ENCODE measurements around the gene P3H4.

P3H4 gene

DNA sequence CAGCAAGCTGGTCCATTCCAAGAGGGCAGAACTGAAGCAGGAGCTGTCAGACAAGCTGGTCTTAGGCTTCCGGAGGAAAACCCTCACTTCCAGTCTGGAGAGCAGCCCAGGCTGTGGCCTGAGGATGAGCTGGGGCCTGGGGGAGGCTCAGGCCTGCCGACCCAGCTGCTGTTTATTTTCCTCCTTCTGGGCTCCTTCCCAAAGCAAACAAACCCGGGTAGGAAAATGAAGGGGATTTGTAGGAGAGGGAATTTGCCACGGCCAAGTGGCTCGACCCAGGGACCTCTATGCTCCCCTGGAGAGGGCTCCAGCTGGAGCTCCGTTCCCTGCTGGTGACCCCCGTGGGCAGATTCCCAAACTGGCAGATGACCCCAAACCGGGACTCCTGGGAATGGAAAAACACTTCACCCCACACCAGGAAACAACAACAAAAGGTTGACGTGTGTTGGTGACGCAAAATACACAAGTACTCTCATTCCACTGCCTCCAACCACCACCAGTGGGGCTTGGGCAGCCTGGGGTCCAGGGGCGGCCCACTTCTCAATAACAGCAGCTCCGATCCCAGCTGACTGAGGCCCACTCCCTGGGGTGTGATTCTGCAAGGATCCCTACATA, 34.1 kb downstream of the P3H4 start:
- peak; percentile 56 for TF ChIP-seq POLR2AphosphoS5 (IDR thresholded peaks at IDR 0.05; ENCODE audit: low read depth, low read length)
- no peak for TF ChIP-seq TAF1 (IDR thresholded peaks at IDR 0.05; ENCODE audit: borderline replicate concordance, insufficient read depth, low read length)
- TF ChIP-seq SIN3A (IDR thresholded peaks at IDR 0.05; ENCODE audit: borderline replicate concordance, insufficient read depth, low read length): peak; percentile 85; the same call in 1 of the 2 replicates
- TF ChIP-seq, protein P1, sequence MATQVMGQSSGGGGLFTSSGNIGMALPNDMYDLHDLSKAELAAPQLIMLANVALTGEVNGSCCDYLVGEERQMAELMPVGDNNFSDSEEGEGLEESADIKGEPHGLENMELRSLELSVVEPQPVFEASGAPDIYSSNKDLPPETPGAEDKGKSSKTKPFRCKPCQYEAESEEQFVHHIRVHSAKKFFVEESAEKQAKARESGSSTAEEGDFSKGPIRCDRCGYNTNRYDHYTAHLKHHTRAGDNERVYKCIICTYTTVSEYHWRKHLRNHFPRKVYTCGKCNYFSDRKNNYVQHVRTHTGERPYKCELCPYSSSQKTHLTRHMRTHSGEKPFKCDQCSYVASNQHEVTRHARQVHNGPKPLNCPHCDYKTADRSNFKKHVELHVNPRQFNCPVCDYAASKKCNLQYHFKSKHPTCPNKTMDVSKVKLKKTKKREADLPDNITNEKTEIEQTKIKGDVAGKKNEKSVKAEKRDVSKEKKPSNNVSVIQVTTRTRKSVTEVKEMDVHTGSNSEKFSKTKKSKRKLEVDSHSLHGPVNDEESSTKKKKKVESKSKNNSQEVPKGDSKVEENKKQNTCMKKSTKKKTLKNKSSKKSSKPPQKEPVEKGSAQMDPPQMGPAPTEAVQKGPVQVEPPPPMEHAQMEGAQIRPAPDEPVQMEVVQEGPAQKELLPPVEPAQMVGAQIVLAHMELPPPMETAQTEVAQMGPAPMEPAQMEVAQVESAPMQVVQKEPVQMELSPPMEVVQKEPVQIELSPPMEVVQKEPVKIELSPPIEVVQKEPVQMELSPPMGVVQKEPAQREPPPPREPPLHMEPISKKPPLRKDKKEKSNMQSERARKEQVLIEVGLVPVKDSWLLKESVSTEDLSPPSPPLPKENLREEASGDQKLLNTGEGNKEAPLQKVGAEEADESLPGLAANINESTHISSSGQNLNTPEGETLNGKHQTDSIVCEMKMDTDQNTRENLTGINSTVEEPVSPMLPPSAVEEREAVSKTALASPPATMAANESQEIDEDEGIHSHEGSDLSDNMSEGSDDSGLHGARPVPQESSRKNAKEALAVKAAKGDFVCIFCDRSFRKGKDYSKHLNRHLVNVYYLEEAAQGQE (IDR thresholded peaks at IDR 0.05; ENCODE audit: insufficient read depth in 1 of 2, low read depth in 2 of 2, low read length in 2 of 2): peak in 1 of 2 experiments; percentile 80; a peak in 2 of 4 replicates
- TF ChIP-seq FOXP2 (optimal IDR thresholded peaks at IDR 0.05; ENCODE audit: borderline replicate concordance, extremely low read depth, extremely low read length, insufficient read depth): peak; percentile 94

DNA sequence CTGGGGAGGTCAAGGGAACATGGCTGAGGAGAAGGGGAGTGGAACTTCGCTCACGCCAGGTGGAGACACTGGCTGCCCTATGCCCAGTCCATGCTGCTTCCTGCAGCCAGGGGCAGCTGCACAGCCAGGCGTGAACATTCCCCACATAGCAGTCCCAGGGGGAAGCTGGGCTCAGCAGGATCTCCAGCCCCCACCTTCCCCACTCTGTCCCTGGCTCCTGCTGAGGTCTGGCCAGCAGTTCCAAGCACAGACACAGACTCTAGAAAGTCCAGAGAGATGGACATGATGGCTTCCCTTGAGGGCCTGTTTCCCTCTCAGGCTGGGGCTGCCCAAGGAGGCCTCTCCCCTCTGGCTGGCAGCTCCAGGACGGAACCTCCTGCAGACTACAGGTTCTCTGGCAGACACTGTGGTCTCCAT, 34.6 kb downstream of the P3H4 start:
- TF ChIP-seq SIN3A (IDR thresholded peaks at IDR 0.05; ENCODE audit: borderline replicate concordance, insufficient read depth, low read length) (no peak), FOXP2 (optimal IDR thresholded peaks at IDR 0.05; ENCODE audit: borderline replicate concordance, extremely low read depth, extremely low read length, insufficient read depth) (no peak), TAF1 (IDR thresholded peaks at IDR 0.05; ENCODE audit: borderline replicate concordance, insufficient read depth, low read length) (no peak), POLR2AphosphoS5 (IDR thresholded peaks at IDR 0.05; ENCODE audit: low read depth, low read length) (no peak)
- TF ChIP-seq, protein P1 (IDR thresholded peaks at IDR 0.05; ENCODE audit: insufficient read depth in 1 of 2, low read depth in 2 of 2, low read length in 2 of 2): no peak

DNA sequence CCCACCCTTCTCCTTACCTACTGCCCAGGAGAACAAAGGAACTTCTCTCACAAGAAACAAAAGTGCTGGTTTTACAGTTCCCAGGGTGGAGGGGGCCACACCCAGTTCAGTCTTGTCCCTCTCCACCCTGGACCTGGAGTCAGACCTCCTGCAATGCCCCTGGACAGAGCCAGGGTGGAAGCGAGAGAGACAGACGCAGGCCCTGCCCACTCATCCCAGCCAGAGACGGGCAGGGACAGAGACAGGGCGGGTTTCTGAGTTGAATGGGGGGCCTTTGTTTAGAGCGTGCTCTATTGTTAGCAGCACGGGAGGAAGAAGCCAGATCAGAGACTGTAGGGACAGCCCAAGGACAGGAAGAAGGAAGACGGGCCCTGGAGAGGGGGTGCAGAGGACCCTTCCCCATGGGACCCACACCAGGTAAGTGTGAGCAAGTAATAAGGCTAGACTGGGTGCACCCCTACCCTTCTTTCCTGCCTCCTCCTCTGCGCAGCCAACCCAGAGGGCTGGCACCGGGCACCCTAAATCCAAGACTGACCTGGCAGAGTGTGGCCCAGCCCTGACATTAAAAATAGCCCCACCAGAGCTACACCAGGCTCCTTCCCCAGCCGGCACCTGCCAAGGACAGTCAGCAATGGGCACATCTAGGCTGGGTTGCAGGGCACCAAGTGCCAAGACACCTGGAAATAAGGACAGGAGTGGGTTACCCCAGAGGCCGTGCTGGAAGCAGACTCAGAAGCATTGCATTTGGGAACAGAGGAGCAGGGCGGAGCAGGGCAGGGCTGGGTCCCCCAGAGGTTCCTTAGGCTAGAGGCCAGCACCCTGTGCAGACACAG, 36.1 kb downstream of the P3H4 start:
- TF ChIP-seq, protein P1 (IDR thresholded peaks at IDR 0.05; ENCODE audit: insufficient read depth in 1 of 2, low read depth in 2 of 2, low read length in 2 of 2): no peak
- TF ChIP-seq SIN3A (IDR thresholded peaks at IDR 0.05; ENCODE audit: borderline replicate concordance, insufficient read depth, low read length): no peak

DNA sequence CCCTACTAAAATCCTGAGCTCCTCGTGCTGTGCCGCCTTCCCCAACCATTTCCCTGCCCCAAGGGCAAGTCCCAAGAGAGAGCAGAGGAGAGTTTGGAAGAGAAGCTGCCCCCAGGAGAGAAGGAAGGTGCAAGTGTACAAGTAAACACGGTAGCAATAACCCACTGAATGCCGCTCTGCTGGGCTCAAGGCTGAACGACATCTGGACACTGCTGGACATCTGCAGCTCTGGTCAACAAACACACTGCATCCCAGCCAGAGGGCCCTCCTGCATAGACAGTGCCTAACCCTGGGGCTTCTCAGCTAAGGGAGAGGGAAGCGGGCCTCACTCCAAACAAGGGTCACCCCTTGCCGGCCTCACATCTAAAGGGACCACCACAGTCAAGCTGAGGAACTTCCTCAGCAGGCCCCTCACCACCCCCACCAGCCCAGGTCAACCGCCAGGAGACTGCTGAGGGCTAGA, 38.0 kb downstream of the P3H4 start:
- TF ChIP-seq TAF1 (IDR thresholded peaks at IDR 0.05; ENCODE audit: borderline replicate concordance, insufficient read depth, low read length): no peak
- no peak for TF ChIP-seq POLR2AphosphoS5 (IDR thresholded peaks at IDR 0.05; ENCODE audit: low read depth, low read length)
- TF ChIP-seq, protein P1 (IDR thresholded peaks at IDR 0.05; ENCODE audit: insufficient read depth in 1 of 2, low read depth in 2 of 2, low read length in 2 of 2): no peak
- TF ChIP-seq FOXP2 (optimal IDR thresholded peaks at IDR 0.05; ENCODE audit: borderline replicate concordance, extremely low read depth, extremely low read length, insufficient read depth): no peak
- no peak for TF ChIP-seq SIN3A (IDR thresholded peaks at IDR 0.05; ENCODE audit: borderline replicate concordance, insufficient read depth, low read length)
